Spleen (tissue), 11 donors: ENCODE results near the gene LRMDA. TPM values are rescaled to one million over a fixed set of nuclear protein-coding genes. Genes with fewer than 3 reads are reported as not detected.

Source experiments
- DNase-seq: peaks from one replicate; pipeline ENCODE4 v3.0.0-alpha.2; 2020
- H3K27ac ChIP-seq, 8 donors: fragments of 200-600 bp; sonication (generic) in 7 of 8; 1 replicate in 4 of 8; 2 replicates in 4 of 8; pipeline versions ENCODE4 v1.5.0 to v1.8.0; 2016 to 2021; ENCODE audit warnings: inconsistent platforms in 4 of 8, mild to moderate bottlenecking in 4 of 8, moderate library complexity in 1 of 8
- H3K27me3 ChIP-seq, 7 donors: fragments of 200-600 bp; sonication (generic) in 6 of 7; replicated peaks in 1 of 7; 1 replicate in 4 of 7; 2 replicates in 3 of 7; pipeline versions ENCODE4 v1.5.0 to v1.8.0; 2016 to 2021; ENCODE audit warnings: inconsistent platforms in 3 of 7, mild to moderate bottlenecking in 1 of 7
- H3K36me3 ChIP-seq, 6 donors: fragments of 200-600 bp; sonication (generic) in 5 of 6; 1 replicate in 4 of 6; 2 replicates in 2 of 6; pipeline versions ENCODE4 v1.5.0 to v1.8.0; 2016 to 2021; ENCODE audit warnings: inconsistent platforms in 2 of 6
- H3K4me1 ChIP-seq, 6 donors: fragments of 200-600 bp; sonication (generic) in 5 of 6; 1 replicate in 3 of 6; 2 replicates in 3 of 6; pipeline versions ENCODE4 v1.5.0 to v1.8.0; 2016 to 2021; ENCODE audit warnings: inconsistent platforms in 3 of 6
- H3K4me3 ChIP-seq, 8 donors: fragments of 200-600 bp; sonication (generic) in 7 of 8; 1 replicate in 4 of 8; 2 replicates in 4 of 8; pipeline versions ENCODE4 v1.5.0 to v1.8.0; 2016 to 2021; ENCODE audit warnings: inconsistent platforms in 4 of 8, mild to moderate bottlenecking in 4 of 8, moderate library complexity in 2 of 8
- H3K9me3 ChIP-seq, 8 donors: fragments of 200-600 bp; sonication (generic) in 7 of 8; 1 replicate in 4 of 8; 2 replicates in 4 of 8; pipeline versions ENCODE4 v1.5.0 to v1.8.0; 2016 to 2021; ENCODE audit warnings: inconsistent platforms in 4 of 8
- POLR2A ChIP-seq, 3 donors: fragments of 450-650 bp; IDR thresholded peaks; one replicate each; pipeline ENCODE4 v1.5.1; 2017; ENCODE audit warnings: antibody characterized with exemption in 3 of 3, mild to moderate bottlenecking in 1 of 3
- POLR2AphosphoS5 ChIP-seq, 3 donors: sonication (generic); formaldehyde crosslinking; IDR thresholded peaks; one replicate each; pipeline ENCODE4 v1.5.1; 2017; ENCODE audit warnings: antibody characterized with exemption in 3 of 3
- WGBS, 5 donors: extraction: QIAGEN DNeasy Blood & Tissue Kit in 3 of 5; methylation state at CpG; one replicate each; pipeline versions ENCODE4 v1.1.5 to v1.1.7; 2013 to 2018; 5-methylcytosine and 5-hydroxymethylcytosine counted together
- intact Hi-C: fragments of 100-400 bp; cut with DNase I; formaldehyde crosslinking; loops from one replicate; pipeline ENCODE4 v1.15.0; 2023; ENCODE audit warnings: low total_unique reads
- polyA plus RNA-seq, 3 donors: library from polyadenylated mRNA; stranded (reverse); fragments of 200-250 nt; gene quantifications; one replicate each; pipeline ENCODE4 v1.2.1, GENCODE V29; 2013
- total RNA-seq, 7 donors: library from RNA; depleted of rRNA in 3 of 7; stranded (reverse); fragments of >200 nt in 3 of 7; fragmentation: NEBNext Ultra II Directional in 4 of 7; extraction: Animal tissue kit (Norgen Biotek cat#: 25700) in 4 of 7; gene quantifications; one replicate each; pipeline versions ENCODE4 v1.1.0 to v1.2.1, GENCODE V29; 2016 to 2021
- TF ChIP-seq, protein P1 (sequence below), 11 experiments: fragments of 200-600 bp in 7 of 11; fragments of 450-650 bp in 4 of 11; sonication (generic) in 4 of 11; IDR thresholded peaks in 8 of 11; conservative IDR thresholded peaks in 3 of 11; 1 replicate in 7 of 11; 2 replicates in 4 of 11; pipeline versions ENCODE4 v1.4.0 to v1.8.0; 2016 to 2021; ENCODE audit warnings: antibody characterized with exemption in 11 of 11, inconsistent platforms in 4 of 11, mild to moderate bottlenecking in 1 of 11
- donor health status: healthy with polysubstance abuse.
- donor health status: DM: no; HTN: no; CAD: no; lungs with moderate emphysema.
- donor health status: DM: no; HTN: no; CAD: no.
- donor health status: Bipolar disorder and iron deficiency.
- donor health status: healthy.
- donor health status: DM: no; HTN: no; CAD: no.
- donor health status: DM: yes; HTN: yes; CAD: no.

Gene LRMDA
- total and polyA plus RNA-seq, 10 donors = 7.3 to 46.6 (median 28.2) TPM

DNA sequence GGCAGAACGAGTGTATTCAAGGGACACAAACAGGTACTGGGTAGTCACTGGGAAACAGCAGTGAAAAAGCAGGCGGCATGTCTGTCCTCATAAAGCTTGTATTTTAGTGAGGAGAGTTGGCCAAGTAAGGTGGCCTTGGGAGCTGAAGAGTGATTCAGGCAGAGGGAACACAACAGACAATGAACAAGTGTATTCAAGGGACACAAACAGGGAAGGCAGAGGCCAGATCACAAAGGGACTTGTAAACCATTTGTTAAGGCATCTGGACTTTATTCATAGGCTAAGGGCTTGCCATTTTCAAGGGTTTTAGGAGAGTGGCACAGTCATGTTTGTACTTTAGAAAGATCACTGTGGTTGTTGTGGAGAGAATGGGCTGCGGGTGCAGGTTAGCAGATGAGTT lies 49.0 kb downstream of the LRMDA start:
- Histone ChIP-seq H3K27me3 (no peaks in the 10 kb centered on the region), H3K4me3 (no peak overlapping the region), H3K36me3 (no peaks in the 10 kb centered on the region), H3K4me1 (no peaks in the 10 kb centered on the region), H3K9me3 (peaks cover 0 to 21% (median 13%) of the 10 kb centered on the region in 8 donors), H3K27ac (no peak overlapping the region)
- intact Hi-C loops = no loop called here
- no peak for TF ChIP-seq POLR2AphosphoS5 (IDR thresholded peaks at IDR 0.05)
- no peak for TF ChIP-seq POLR2A (IDR thresholded peaks at IDR 0.05)
- TF ChIP-seq, protein P1, sequence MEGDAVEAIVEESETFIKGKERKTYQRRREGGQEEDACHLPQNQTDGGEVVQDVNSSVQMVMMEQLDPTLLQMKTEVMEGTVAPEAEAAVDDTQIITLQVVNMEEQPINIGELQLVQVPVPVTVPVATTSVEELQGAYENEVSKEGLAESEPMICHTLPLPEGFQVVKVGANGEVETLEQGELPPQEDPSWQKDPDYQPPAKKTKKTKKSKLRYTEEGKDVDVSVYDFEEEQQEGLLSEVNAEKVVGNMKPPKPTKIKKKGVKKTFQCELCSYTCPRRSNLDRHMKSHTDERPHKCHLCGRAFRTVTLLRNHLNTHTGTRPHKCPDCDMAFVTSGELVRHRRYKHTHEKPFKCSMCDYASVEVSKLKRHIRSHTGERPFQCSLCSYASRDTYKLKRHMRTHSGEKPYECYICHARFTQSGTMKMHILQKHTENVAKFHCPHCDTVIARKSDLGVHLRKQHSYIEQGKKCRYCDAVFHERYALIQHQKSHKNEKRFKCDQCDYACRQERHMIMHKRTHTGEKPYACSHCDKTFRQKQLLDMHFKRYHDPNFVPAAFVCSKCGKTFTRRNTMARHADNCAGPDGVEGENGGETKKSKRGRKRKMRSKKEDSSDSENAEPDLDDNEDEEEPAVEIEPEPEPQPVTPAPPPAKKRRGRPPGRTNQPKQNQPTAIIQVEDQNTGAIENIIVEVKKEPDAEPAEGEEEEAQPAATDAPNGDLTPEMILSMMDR (IDR thresholded peaks at IDR 0.05 in 8 of 11, conservative IDR thresholded peaks at IDR 0.05 in 3 of 11) = no peak
- DNase-seq = no peak
- 82 to 97% (median 92%) methylated on average over 3 of the region's 3 CpGs for WGBS, 5 donors

DNA sequence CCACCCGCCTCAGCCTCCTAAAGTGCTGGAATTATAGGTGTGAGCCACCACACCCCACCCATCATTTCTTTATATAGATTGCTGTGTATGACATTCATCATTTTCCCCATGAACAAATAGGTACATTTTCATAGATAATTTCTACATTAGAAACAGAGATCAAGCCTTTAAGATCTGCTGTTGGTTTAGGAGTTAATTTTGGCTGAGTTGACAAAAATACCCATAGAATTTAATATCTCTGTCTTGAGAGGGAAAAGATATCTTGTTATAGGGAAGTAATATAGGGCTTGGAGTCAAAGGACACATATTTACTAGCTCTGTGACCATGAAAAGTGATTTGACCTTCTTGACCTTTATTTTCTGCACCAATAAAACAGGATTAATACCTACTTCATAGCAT lies 51.8 kb downstream of the LRMDA start:
- Histone ChIP-seq H3K36me3 (no peaks in the 10 kb centered on the region), H3K27ac (no peak overlapping the region), H3K9me3 (peaks cover 0 to 21% (median 13%) of the 10 kb centered on the region in 8 donors), H3K4me3 (no peak overlapping the region), H3K27me3 (no peaks in the 10 kb centered on the region), H3K4me1 (peaks cover 0 to 4% (median 0%) of the 10 kb centered on the region in 6 donors)
- TF ChIP-seq, protein P1 (IDR thresholded peaks at IDR 0.05 in 8 of 11, conservative IDR thresholded peaks at IDR 0.05 in 3 of 11) = no peak
- no peak for TF ChIP-seq POLR2A (IDR thresholded peaks at IDR 0.05)
- TF ChIP-seq POLR2AphosphoS5 (IDR thresholded peaks at IDR 0.05) = no peak
- WGBS, 5 donors = 83 to 100% (median 100%) methylated on average over 1 of the region's 1 CpG
- DNase-seq = no peak
- intact Hi-C loops = no loop called here

DNA sequence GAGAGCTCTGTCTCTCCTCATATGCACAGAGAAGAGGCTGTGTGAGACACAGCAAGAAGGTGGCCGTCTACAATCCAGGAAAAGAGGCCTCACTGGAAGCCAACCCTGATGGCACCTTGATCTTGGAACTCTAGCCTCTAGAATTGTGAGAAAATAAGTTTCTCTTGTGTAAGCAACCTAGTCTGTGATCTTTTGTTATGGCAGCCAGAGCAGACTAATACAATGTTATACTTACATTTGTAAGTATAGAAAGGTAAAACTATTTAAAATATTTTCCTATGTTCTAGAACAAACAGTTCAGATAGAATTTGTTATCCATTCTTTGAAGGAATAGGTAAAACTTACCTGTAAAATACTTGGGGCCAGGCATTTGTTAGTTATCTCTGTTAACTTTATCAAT lies 53.3 kb downstream of the LRMDA start:
- Histone ChIP-seq H3K27me3 (no peaks in the 10 kb centered on the region), H3K4me1 (peaks cover 0 to 4% (median 0%) of the 10 kb centered on the region in 6 donors), H3K27ac (no peak overlapping the region), H3K4me3 (no peak overlapping the region), H3K36me3 (no peaks in the 10 kb centered on the region), H3K9me3 (peaks cover 0 to 21% (median 13%) of the 10 kb centered on the region in 8 donors)
- TF ChIP-seq POLR2AphosphoS5 (IDR thresholded peaks at IDR 0.05) (no peak), POLR2A (IDR thresholded peaks at IDR 0.05) (no peak)
- TF ChIP-seq, protein P1 (IDR thresholded peaks at IDR 0.05 in 8 of 11, conservative IDR thresholded peaks at IDR 0.05 in 3 of 11) = no peak
- WGBS, 5 donors = 79 to 91% (median 88%) methylated on average over 1 of the region's 1 CpG
- intact Hi-C loops = no loop called here
- DNase-seq = no peak

DNA sequence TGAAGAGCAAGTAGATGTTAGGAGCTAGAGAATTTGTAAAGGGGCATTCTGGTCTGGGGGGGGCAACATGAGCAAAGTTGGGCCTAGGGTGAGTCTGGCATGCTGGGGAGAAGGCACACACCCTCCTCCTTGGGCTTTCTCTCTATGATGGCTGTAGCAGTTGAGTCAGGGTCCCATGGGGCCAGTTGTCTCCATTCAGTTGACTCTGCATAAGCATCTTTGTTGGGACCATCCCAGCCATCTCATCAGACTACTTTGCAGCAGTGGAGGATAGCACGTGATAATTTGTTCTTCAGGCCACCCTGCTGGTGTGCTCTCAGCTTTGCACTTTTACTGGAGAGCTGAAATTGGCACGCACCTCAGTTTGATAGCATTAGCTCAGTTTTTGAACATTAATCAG lies 55.2 kb downstream of the LRMDA start:
- Histone ChIP-seq H3K36me3 (no peaks in the 10 kb centered on the region), H3K27me3 (no peaks in the 10 kb centered on the region), H3K27ac (no peak overlapping the region), H3K9me3 (peaks cover 0 to 21% (median 13%) of the 10 kb centered on the region in 8 donors), H3K4me3 (no peak overlapping the region), H3K4me1 (peaks cover 0 to 4% (median 0%) of the 10 kb centered on the region in 6 donors)
- intact Hi-C loops = no loop called here
- 79 to 98% (median 93%) methylated on average over 2 of the region's 2 CpGs for WGBS, 5 donors
- DNase-seq = no peak
- TF ChIP-seq POLR2AphosphoS5 (IDR thresholded peaks at IDR 0.05) (no peak), POLR2A (IDR thresholded peaks at IDR 0.05) (no peak)
- TF ChIP-seq, protein P1 (IDR thresholded peaks at IDR 0.05 in 8 of 11, conservative IDR thresholded peaks at IDR 0.05 in 3 of 11) = no peak
